Astrocyte of the hippocampus (primary cell): ENCODE data around the gene DSCAM.

Source experiments
- DNase-seq: peaks from one replicate; pipeline ENCODE4 v3.0.0; 2011; ENCODE audit warnings: low read depth, low spot score

Gene DSCAM

DNA sequence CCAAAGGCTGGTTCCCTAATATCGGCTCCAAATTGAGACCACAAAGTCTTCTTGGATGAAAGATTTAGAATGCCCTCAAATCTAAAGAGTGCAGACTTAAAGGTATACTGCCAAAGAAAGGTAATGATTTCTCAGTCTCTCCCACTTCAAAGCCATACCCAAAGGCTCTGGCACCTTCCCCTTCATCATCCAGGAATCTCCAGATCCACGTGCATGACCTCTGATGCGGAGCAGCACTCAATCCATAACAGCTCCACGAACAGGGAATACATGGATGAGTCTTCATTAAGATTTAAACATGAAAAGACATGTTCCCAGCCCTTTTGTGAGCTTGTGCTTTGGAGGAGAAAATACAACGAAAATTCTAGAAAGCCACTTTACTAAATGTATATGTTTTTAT is 453.9 kb downstream of the DSCAM start:
- no peak for DNase-seq

DNA sequence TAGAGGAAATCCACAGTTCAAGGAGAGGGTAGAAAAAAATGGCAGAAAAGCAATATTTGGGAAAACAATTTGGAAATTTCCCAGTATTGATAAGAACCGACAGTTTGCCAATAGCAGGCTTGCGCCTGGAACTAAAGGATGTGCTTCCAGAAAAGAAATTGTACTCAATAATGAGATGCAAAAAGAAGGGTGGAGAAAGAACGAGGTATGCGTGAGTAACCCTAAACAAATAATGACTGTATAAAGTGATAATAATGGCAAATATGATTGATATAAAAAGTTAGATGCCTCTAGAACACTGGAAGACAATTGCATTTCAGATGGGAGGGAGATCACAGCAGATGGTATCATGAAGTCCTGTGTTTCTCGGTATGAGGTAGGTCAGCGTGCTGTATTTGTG is 458.9 kb downstream of the DSCAM start:
- no peak for DNase-seq

DNA sequence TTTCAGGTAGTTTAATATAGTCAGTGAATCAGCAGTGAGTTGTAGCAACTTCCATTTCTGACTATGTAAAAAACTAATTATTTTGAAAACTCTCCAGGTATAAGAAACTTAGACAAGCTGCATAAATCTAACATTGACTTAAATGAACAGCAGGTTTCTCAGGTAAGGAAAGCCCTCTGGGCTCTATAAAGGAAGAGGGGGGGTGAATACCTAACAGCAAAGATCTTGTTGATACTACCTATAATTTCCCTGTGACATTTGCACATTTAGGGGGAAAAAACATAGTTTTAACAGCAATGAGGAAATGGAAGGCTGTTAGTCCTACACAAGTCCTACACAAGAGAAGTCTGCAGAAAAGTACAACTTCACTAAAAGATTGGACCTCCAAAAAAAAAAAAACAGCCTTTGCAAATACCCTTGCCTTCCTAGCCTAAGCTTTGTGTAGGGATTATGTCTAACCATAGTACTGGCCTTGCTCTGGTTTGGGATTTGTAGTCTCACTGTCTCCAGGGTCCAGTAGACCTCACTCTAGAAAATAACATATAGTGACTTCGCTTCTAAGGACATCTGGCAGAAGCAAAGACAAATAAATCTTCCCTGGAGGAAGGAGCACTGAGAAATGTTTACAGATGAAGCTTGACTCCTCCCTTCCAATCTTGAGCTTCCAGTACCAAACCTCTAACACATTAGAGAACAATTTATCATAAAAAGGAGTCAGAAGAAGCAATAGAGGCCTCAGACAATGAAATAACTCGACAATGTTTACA is 459.8 kb downstream of the DSCAM start:
- DNase-seq = no peak

- peak; percentile 68 for DNase-seq
Measured at GRCh38 chr21:40386294-40386911, 460.6 kb downstream of the DSCAM start.

DNA sequence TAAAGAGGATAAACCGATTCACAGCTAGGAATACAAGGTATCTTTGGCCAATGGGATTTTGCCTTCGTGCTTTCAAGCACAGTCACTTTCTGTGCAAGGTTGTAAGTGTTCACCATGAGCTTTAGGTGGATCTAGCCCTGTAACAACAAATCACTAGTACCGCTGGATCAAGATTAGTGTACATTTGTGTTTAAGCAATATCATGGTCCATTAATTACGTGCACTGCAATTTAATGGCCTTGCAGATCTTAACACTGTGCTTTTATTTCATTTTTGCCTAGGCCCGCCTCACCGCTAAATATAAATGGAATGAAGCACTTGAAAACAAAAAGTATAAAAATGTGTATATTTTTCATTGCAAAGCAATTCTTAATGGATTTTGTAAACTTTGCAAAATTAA is 461.1 kb downstream of the DSCAM start:
- no peak for DNase-seq

- no peak for DNase-seq
Measured at GRCh38 chr21:40383951-40384350, 463.0 kb downstream of the DSCAM start.

DNA sequence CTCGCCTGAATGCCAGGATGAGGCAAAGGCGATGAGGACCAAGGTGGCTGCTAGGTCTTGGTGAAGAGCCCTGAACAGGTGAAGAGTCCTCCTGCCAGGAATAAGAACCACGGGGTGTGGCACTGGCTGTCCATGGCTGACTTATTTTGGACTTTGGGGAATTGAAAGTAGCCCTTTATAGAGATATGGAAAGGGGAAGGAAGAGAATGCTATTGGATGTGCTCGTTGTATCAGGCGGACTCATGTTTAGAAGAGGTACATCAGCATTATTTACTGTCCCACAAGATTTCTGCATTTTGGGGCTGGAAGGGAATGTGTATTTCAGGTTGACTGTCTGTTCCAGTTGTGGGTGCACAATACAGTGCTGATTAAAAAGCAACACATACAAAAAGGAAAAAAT is 465.8 kb downstream of the DSCAM start:
- no peak for DNase-seq

DNA sequence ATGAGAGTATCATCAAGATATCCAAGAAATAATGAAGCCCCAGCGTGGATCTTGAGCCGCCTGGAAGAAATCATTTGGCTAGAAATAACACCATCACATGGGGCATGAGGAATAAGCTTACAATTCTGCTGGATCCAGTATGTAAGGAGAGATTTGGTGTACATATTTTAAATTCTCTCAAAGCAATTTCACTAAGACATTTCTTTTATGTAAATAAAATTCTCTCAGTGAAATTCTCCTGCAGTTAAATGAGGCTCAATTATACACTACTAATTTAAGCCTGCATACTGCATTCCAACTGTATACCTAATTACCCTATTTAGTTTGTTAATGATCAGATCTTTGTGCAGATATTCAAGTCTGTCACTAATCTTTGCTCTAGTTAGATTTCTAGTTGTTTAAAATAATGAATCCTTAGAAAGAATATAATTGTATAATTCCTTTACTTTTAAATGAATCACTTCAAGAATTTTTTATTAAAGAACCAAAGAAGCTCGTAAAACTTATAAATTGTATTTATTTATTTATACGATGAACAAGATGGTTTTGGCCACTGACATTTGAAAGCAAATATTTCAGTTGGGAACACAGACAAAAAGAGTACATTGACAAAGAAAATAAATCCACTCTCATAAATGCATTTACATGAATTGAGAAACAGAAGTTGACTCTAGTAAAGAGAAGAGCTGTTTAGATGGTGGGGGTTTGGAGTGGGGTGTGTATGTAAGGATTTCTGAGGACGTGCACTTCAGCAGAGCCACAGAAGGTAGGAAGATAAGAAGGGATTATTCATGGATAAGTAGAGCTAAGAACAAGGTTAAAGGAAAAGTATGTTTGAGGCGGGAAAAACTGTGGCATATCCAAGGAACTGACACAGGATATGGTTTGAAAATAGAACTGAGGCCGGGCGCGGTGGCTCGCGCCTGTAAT is 466.8 kb downstream of the DSCAM start:
- DNase-seq = no peak

DNA sequence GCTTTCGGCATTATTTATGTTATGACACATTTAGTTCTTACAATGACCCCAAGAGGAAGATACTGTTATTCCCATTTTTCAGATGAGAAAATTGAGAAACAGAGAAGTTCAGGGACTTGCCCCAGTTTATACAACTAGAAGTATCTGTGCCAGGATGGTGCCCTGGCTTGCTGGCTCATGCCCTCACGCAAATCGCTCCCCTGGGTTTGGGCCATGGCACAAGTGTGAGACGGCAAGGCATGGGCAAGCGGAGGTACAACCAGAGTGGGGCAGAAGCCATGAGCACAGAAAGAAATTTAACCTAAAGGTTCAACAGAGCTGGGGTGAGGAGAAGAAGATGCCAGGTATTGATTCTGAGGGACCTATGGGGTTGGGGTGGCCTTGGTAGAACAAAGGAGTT is 469.8 kb downstream of the DSCAM start:
- DNase-seq = no peak

DNA sequence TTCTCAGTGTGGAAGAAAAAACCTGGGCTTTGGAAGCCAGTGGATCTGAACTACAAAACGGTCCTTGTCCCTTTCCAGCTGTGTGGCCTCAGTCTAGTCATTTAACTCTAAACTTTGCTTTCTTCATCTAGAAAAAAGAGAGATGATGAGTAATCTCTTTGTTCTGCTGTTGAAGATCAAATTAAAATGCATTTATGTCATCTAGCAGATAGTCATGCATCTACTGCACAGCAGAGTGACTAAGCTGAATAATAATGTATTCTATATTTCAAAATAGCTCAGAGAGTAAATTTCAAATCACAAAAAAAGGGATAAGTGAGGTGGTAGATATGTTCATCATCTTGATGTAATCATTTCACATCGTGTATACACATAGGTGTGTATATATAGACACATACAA is 473.2 kb downstream of the DSCAM start:
- DNase-seq = no peak

- no peak for DNase-seq
Measured at GRCh38 chr21:40372506-40372905, 474.5 kb downstream of the DSCAM start.

DNA sequence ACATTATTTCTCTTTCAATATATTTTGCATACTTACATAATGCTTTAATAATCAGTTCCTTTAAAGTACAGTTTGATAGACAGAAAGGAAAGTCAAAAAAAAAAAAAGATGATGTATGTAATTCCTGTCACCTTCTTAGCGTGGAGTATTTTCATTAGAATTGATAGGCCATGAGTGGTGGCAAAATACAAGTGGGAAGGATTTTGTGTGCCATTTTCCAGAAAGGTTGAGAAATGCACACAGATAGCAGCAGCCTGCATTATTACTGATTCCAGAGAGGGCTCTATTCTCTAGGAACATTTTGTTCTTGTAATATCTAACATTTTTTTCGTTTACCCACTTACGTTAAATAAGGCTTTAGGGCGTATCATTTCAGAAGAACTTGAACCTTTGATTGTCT is 475.6 kb downstream of the DSCAM start:
- no peak for DNase-seq

- DNase-seq = no peak
Measured at GRCh38 chr21:40356644-40357043, 490.3 kb downstream of the DSCAM start.

GRCh38 chr21:40355076-40355475 is 491.9 kb downstream of the DSCAM start:
- DNase-seq = no peak

GRCh38 chr21:40351006-40351405 is 496.0 kb downstream of the DSCAM start:
- peak; percentile 2 for DNase-seq

DNA sequence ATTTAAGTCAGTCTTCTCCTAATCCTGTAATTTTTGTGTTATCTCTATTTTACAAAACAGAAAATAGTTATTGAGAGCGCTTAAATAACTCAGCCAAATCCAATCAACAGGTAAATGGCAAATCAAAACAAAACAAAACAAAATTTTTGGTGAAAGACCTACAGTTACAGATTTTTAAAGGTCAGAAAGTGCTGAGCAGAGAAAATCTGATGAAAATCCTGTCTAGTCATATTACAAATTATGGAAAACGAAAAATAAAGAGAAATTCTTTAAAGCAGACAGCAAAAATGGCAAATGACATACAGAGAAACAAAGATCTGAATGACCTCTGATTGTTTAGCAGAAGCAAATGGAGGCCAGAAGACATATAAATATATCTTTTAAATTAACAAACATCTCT is 497.4 kb downstream of the DSCAM start:
- DNase-seq = no peak

DNA sequence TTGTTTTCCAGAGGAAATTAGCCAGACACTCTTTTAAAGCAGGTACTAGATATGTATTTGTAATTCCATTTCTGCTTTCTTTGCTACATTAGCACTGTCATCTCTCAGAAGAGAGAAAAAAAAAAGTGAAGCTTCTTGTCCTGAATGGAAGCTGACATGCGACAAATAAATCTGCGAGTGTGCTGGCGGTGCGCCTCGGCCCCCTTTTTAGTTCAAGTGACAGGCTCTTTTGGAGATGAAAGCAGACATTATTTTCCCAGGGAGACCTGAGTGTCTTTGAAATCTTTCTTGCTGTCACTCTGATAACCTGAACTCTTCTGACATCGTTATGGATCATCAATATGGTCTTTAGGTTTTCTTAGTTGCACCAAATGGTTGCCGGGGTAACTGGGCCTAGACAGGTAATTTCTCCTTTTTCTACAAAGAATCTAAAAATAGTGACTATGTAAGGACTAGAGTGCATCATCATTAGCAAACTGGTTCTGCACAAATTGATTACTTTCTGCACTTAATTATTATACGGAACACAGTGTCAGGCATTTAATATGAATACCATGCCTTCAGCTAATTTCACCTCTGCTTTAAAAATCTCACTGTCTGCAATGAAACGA is 501.1 kb downstream of the DSCAM start:
- no peak for DNase-seq

GRCh38 chr21:40340357-40340756 is 506.6 kb downstream of the DSCAM start:
- DNase-seq = no peak

- DNase-seq = no peak
Measured at GRCh38 chr21:40339050-40339449, 507.9 kb downstream of the DSCAM start.

DNA sequence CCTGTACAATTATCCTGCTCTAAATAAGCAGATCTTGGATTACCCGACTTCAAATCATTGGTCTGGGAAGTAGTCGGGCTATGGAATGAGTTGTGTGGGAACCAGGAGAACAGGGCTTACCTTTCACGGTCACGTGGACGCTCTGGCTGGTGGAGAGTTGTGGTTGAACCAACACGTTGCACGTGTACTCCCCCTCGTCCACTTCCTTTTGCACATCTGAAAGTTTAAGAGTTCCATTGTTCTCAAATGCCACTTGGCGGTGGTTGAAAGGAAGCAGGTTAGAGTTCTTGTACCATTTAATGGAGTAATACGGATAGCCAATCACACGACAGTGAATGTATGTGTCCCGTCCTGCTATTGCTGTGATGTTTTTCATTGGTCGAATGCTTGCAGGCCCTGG is 509.0 kb downstream of the DSCAM start:
- no peak for DNase-seq

DNA sequence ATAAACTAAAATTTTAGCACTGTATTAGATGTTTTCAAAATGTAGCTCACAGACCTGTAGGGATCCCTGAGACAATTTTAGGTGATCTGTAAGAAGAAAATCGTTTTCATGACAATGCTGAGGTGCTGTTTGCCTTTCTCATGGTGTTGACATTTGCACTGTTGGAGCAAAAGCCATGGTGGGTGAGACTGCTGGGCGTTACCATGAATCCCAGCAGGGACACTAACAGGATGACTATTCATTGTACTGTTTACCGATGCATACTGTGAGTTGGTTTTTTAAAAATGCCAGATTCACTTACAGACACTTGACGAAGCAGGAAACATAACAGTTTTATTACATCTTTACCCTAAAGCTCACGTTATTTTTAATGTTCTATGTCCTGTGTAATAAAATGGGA is 511.3 kb downstream of the DSCAM start:
- DNase-seq = no peak

GRCh38 chr21:40334159-40334558 is 512.8 kb downstream of the DSCAM start:
- no peak for DNase-seq
